Psoas muscle (tissue), 8 donors: Measurements from ENCODE around the gene BCL2L2. TPM values are rescaled to one million over a fixed set of nuclear protein-coding genes. Genes with fewer than 3 reads are reported as not detected.

Experiments
- ATAC-seq, 4 donors: fragments of 200-7000 bp; cut with Tn5 transposase; one replicate each; pipeline ENCODE4 v1.9.1; 2020; ENCODE audit warnings: moderate library complexity in 3 of 4, mild to moderate bottlenecking in 2 of 4
- DNase-seq, 2 donors: peaks; one replicate each; pipeline ENCODE4 v3.0.0-alpha.2; 2020
- H3K27ac ChIP-seq: fragments of 200-600 bp; one replicate; pipeline ENCODE4 v1.8.0; 2022
- H3K27me3 ChIP-seq, 3 donors: fragments of 200-600 bp in 1 of 3; one replicate each; pipeline versions ENCODE4 v1.6.1 to v1.8.0; 2013 to 2022; ENCODE audit warnings: low read length in 2 of 3, mild to moderate bottlenecking in 2 of 3, moderate library complexity in 1 of 3; ENCODE audit not compliant: insufficient read depth in 3 of 3
- H3K36me3 ChIP-seq, 2 donors: fragments of 200-600 bp in 1 of 2; one replicate each; pipeline versions ENCODE4 v1.6.1 to v1.8.0; 2013 to 2022; ENCODE audit warnings: low read depth in 1 of 2, mild to moderate bottlenecking in 1 of 2, moderate library complexity in 1 of 2; ENCODE audit not compliant: insufficient read depth in 1 of 2
- H3K4me1 ChIP-seq: fragments of 200-600 bp; one replicate; pipeline ENCODE4 v1.8.0; 2022
- H3K4me3 ChIP-seq: fragments of 200-600 bp; one replicate; pipeline ENCODE4 v1.8.0; 2022; ENCODE audit warnings: mild to moderate bottlenecking
- H3K9me3 ChIP-seq: fragments of 200-600 bp; one replicate; pipeline ENCODE4 v1.8.0; 2022
- WGBS, 3 donors: extraction: QIAGEN DNeasy Blood & Tissue Kit; methylation state at CpG; one replicate each; pipeline versions ENCODE4 v1.1.6 to v1.1.7; 2013; 5-methylcytosine and 5-hydroxymethylcytosine counted together
- intact Hi-C, 2 donors: fragments of 100-400 bp; cut with DNase I; formaldehyde crosslinking; loops; one replicate each; pipeline versions ENCODE4 v1.11.0 to v1.14.2; 2022
- polyA plus RNA-seq, 3 donors: library from polyadenylated mRNA; stranded (reverse); fragments of 200-250 nt; gene quantifications; one replicate each; pipeline ENCODE4 v1.2.3, GENCODE V29; 2013
- total RNA-seq, 4 donors: library from RNA; stranded (reverse); fragmentation: NEBNext Ultra II Directional in 2 of 4; extraction: Animal tissue kit (Norgen Biotek cat#: 25700) in 2 of 4; gene quantifications; one replicate each; pipeline versions ENCODE4 v1.2.1 to v1.2.4, GENCODE V29; 2021 to 2023
- TF ChIP-seq, protein P1 (sequence below): fragments of 200-600 bp; IDR thresholded peaks from one replicate; pipeline ENCODE4 v1.8.0; 2022; ENCODE audit warnings: antibody characterized with exemption
- donor health status: healthy with polysubstance abuse.
- donor health status: DM: no; HTN: no; CAD: no; lungs with moderate emphysema.
- donor health status: Bipolar disorder and iron deficiency.
- donor health status: healthy.
- donor health status: DM: yes; HTN: yes; CAD: no.
- donor health status: DM: no; HTN: no; CAD: no.
- donor health status: DM: no; HTN: no; CAD: no.
- donor health status: DM: yes; HTN: yes; CAD: no.

The BCL2L2 gene
- total and polyA plus RNA-seq, 7 donors = 12.1 to 30.2 (median 23.6) TPM

DNA sequence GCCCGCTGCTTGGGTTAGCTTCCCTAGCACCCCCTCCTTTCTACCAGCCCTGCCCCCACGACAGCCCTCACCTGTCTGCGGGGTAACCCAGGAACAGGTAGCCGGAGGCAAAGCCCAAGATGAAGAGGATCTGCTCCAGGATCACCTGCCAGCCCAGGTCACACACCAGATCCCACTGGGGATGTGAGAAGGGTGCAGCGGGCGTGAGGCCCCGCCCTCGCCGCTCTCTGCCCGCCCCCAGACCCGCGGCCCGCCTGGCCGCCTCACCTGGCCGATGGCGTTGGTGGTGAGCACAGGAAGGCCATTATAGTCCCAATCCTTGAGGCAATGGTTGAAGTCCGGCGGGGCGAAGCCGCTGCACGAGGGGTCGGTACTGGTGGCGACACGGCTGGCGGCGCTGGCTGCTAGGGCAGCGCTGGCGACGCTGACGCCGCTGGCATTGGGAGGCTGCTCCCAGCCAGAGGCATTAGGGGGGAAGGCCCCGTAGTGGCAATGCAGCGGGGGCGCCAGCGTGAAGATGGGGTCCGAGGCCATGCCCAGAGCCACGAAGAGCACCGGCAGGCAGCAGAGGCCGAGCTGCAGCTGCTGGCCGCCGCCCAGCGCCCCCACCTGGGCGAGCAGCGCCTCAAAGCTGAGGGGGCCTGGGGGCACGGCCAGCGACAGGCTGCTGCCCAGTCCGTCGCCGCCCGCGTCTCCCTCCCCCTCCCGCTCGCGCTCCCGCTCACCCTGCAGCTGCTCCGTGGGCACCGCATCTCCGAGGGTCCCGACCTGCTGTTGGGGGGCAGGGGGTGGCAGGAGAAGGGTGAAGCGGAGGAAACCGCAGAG is 45.3 kb downstream of the BCL2L2 start:
- Histone ChIP-seq H3K4me3 (peak overlapping the region; percentile 70), H3K36me3 (no peaks in the 10 kb centered on the region), H3K27ac (no peak overlapping the region), H3K9me3 (no peaks in the 10 kb centered on the region), H3K4me1 (peaks cover 11% of the 10 kb centered on the region), H3K27me3 (peaks cover 4 to 53% (median 10%) of the 10 kb centered on the region in 3 donors)
- 8 to 13% (median 13%) methylated on average over 41 to 61 of the region's 61 CpGs for WGBS, 3 donors
- DNase-seq = no peak
- intact Hi-C loops = no loop called here
- TF ChIP-seq, protein P1, sequence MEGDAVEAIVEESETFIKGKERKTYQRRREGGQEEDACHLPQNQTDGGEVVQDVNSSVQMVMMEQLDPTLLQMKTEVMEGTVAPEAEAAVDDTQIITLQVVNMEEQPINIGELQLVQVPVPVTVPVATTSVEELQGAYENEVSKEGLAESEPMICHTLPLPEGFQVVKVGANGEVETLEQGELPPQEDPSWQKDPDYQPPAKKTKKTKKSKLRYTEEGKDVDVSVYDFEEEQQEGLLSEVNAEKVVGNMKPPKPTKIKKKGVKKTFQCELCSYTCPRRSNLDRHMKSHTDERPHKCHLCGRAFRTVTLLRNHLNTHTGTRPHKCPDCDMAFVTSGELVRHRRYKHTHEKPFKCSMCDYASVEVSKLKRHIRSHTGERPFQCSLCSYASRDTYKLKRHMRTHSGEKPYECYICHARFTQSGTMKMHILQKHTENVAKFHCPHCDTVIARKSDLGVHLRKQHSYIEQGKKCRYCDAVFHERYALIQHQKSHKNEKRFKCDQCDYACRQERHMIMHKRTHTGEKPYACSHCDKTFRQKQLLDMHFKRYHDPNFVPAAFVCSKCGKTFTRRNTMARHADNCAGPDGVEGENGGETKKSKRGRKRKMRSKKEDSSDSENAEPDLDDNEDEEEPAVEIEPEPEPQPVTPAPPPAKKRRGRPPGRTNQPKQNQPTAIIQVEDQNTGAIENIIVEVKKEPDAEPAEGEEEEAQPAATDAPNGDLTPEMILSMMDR = no peak
- ATAC-seq = peak in 3 of 4 donors; percentile 22 to 28 (median 28)

- no peak within 1 kb of the TSS for H3K27ac ChIP-seq
- H3K4me3 ChIP-seq = peak within 1 kb of the TSS; percentile 70
- no peaks in the 10 kb centered on the region for H3K36me3 ChIP-seq
- H3K27me3 ChIP-seq = peaks cover 4 to 53% (median 10%) of the 10 kb centered on the region in 3 donors
- peak; percentile 68 to 84 (median 78) for ATAC-seq
- intact Hi-C loops = no loop called here
- H3K4me1 ChIP-seq = peaks cover 11% of the 10 kb centered on the region
- TF ChIP-seq, protein P1 = no peak
- H3K9me3 ChIP-seq = no peaks in the 10 kb centered on the region
- DNase-seq = peak; percentile 69 to 84
- WGBS, 3 donors = 1 to 3% (median 2%) methylated on average over 20 to 42 of the region's 42 CpGs
Measured at GRCh38 chr14:23352506-23353432, 46.1 kb downstream of the BCL2L2 start, which contains the start of gene SLC22A17. TSS of gene SLC22A17 (minus strand) at chr14:23352887.

- WGBS, 3 donors = 73 to 76% (median 76%) methylated on average over 5 of the region's 5 CpGs
Measured at GRCh38 chr14:23353433-23353780, 46.8 kb downstream of the BCL2L2 start.

DNA sequence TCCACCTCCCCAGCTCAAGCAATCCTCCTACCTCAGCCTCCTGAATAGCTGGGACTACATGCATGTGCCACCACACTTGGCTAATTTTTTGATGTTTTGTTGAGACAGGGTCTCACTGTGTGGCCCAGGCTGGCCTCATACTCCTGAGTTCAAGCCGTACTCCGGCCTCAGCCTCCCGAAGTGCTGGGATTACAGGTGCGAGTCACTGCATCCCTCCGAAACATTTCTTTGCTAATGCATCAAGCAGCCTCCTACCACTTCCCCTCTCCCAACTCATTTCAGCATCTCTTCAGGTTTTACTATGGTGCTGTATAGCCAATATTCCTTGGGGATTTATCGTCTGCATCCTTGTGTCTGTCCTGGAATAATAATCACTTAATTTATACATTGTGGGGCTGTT is 48.4 kb downstream of the BCL2L2 start:
- TF ChIP-seq, protein P1 = no peak
- Histone ChIP-seq H3K27ac (no peak overlapping the region), H3K9me3 (no peaks in the 10 kb centered on the region), H3K4me3 (no peak overlapping the region), H3K4me1 (peaks cover 11% of the 10 kb centered on the region), H3K27me3 (peaks cover 4 to 53% (median 10%) of the 10 kb centered on the region in 3 donors), H3K36me3 (no peaks in the 10 kb centered on the region)
- 80 to 84% (median 80%) methylated on average over 6 of the region's 6 CpGs for WGBS, 3 donors
- intact Hi-C loops = no loop called here
- DNase-seq (no peak), ATAC-seq (no peak)

More at GRCh38 chr14:23353433-23353780, 46.8 kb downstream of the BCL2L2 start:
- intact Hi-C loops = no loop called here
- no peak for DNase-seq
- no peaks in the 10 kb centered on the region for H3K9me3 ChIP-seq
- no peak overlapping the region for H3K4me3 ChIP-seq
- ATAC-seq = no peak
- H3K4me1 ChIP-seq = peaks cover 11% of the 10 kb centered on the region
- H3K36me3 ChIP-seq = no peaks in the 10 kb centered on the region
- peaks cover 4 to 53% (median 10%) of the 10 kb centered on the region in 3 donors for H3K27me3 ChIP-seq
- TF ChIP-seq, protein P1 = no peak
- H3K27ac ChIP-seq = no peak overlapping the region
